ENCODE measurements around the gene MIOS.

- TF ChIP-seq ELF4 (IDR thresholded peaks at IDR 0.05), result no peak
- TF ChIP-seq FOXM1 (IDR thresholded peaks at IDR 0.05; ENCODE audit: borderline replicate concordance), result no peak
Measured at GRCh38 chr7:7524121-7524520, 42.6 kb upstream of the MIOS start.

All from HEK293T (cell line).